Ishikawa (cell line): ENCODE data around the gene SYTL3.

Experiments
- CEBPB ChIP-seq: IDR thresholded peaks from 2 replicates; pipeline ENCODE4 v1.6.1; 2012
- EGR1 ChIP-seq: IDR thresholded peaks from 2 replicates; pipeline ENCODE4 v1.6.1; 2012
- EP300 ChIP-seq: IDR thresholded peaks from 2 replicates; pipeline ENCODE4 v1.6.1; 2012; ENCODE audit warnings: borderline replicate concordance
- RAD21 ChIP-seq: IDR thresholded peaks from 2 replicates; pipeline ENCODE4 v1.6.1; 2012; ENCODE audit warnings: low read depth
- REST ChIP-seq: IDR thresholded peaks from 2 replicates; pipeline ENCODE4 v1.6.1; 2012; ENCODE audit warnings: low read depth, mild to moderate bottlenecking
- USF1 ChIP-seq: IDR thresholded peaks from 2 replicates; pipeline ENCODE4 v1.6.1; 2012

- TF ChIP-seq CEBPB (no peak), RAD21 (no peak), EP300 (0 out of 2 replicates have a peak, but pooled peaks have one; percentile 20), USF1 (no peak), REST (no peak), EGR1 (no peak)
These were observed 24.9 kb upstream of the SYTL3 start for GRCh38 chr6:158624684-158625682.
